Breast epithelium (tissue), 3 donors: ENCODE data around the gene PCSK1N.

Experiments
- POLR2AphosphoS5 ChIP-seq, 3 donors: sonication (generic); formaldehyde crosslinking; IDR thresholded peaks; one replicate each; pipeline ENCODE4 v1.6.1; 2017; ENCODE audit warnings: antibody characterized with exemption in 3 of 3
- TF ChIP-seq, protein P1 (sequence below), 3 donors: fragments of 450-650 bp; IDR thresholded peaks; one replicate each; pipeline ENCODE4 v1.5.1; 2016 to 2017; ENCODE audit warnings: antibody characterized with exemption in 3 of 3, mild to moderate bottlenecking in 3 of 3, moderate library complexity in 3 of 3

DNA sequence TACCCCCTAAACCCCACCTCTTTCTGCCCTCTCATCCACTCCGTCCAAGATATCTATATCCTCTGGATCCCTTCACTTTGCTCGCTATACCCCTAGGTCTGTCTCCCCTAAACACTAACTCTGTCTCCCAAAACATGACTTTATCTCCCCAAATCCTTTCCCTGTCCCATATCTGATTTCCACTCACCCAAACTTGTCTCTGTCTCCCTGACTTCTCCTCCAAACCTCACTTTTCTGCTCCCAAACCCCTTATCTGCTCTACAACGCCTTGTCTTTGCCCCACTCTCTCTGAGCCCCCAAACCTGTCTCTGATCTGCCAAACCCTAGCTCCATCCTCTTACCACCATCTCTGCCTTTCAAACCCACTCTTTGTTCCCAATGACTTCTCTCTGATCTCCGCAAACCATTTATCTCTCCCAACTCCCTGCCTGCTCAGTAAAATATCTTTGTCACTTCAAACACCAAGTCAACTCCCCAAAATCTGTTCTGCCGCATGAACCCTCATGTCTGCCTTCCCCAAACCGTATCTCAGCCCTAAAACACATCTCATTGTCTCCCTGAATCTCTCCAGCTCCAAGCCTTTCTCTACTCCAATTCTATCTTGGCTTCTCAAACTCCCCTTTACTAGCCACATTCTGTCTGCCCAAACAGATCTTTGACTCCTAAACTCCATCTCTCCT, 48.4 kb downstream of the PCSK1N start:
- TF ChIP-seq, protein P1, sequence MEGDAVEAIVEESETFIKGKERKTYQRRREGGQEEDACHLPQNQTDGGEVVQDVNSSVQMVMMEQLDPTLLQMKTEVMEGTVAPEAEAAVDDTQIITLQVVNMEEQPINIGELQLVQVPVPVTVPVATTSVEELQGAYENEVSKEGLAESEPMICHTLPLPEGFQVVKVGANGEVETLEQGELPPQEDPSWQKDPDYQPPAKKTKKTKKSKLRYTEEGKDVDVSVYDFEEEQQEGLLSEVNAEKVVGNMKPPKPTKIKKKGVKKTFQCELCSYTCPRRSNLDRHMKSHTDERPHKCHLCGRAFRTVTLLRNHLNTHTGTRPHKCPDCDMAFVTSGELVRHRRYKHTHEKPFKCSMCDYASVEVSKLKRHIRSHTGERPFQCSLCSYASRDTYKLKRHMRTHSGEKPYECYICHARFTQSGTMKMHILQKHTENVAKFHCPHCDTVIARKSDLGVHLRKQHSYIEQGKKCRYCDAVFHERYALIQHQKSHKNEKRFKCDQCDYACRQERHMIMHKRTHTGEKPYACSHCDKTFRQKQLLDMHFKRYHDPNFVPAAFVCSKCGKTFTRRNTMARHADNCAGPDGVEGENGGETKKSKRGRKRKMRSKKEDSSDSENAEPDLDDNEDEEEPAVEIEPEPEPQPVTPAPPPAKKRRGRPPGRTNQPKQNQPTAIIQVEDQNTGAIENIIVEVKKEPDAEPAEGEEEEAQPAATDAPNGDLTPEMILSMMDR (IDR thresholded peaks at IDR 0.05): no peak
- TF ChIP-seq POLR2AphosphoS5 (IDR thresholded peaks at IDR 0.05): no peak
